ENCODE results near the gene HMMR. TPM values are rescaled to one million over a fixed set of nuclear protein-coding genes. Genes with fewer than 3 reads are reported as not detected.

Gene HMMR
- total and polyA plus RNA-seq, 2 donors: 0.67 to 29.0 TPM

DNA sequence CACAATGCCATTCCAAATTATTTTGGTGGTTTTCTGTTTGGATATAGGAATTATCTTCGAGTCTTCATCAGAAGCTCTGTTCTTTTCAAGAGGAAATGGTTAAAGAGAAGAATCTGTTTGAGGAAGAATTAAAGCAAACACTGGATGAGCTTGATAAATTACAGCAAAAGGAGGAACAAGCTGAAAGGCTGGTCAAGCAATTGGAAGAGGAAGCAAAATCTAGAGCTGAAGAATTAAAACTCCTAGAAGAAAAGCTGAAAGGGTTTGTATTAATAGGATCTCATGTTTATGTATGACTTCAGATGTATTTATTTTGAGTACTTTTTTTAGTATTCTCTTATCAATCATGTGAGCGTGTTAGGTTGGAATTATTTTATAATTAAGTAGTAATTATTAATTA, 15.0 kb downstream of the HMMR start:
- H3K27ac ChIP-seq (ENCODE audit: low read depth): no peak overlapping the region
- H3K4me3 ChIP-seq (ENCODE audit: low read depth, low read length): no peak overlapping the region
- no peaks in the 10 kb centered on the region for H3K4me1 ChIP-seq (ENCODE audit: insufficient read depth)
- WGBS: 93% methylated on average over 2 of the region's 2 CpGs
- DNase-seq (ENCODE audit: extremely low spot score): no peak
- H3K36me3 ChIP-seq (ENCODE audit: insufficient read depth): no peaks in the 10 kb centered on the region

- 52% methylated on average over 2 of the region's 2 CpGs for WGBS
- H3K4me3 ChIP-seq (ENCODE audit: low read depth, low read length): no peak overlapping the region
- H3K27ac ChIP-seq (ENCODE audit: low read depth): no peak overlapping the region
- no peak for DNase-seq (ENCODE audit: extremely low spot score)
- no peaks in the 10 kb centered on the region for H3K36me3 ChIP-seq (ENCODE audit: insufficient read depth)
- H3K4me1 ChIP-seq (ENCODE audit: insufficient read depth): no peaks in the 10 kb centered on the region
Measured at GRCh38 chr5:163478126-163478981, 17.9 kb downstream of the HMMR start.

DNA sequence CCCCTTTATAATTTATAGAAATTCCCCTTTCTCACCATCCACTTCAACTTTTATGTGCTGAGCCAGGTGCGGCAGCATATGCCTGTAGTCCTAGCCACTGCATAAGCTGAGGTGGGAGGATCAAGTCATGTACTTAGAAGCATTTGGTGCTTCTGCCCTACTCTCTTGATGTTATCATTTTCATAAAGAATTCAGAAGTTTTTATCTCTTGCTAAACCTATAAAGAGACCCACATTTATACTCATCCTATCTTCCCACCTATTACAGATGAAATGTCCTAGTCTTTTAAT, 18.5 kb downstream of the HMMR start:
- H3K4me1 ChIP-seq (ENCODE audit: insufficient read depth): no peaks in the 10 kb centered on the region
- no peak overlapping the region for H3K4me3 ChIP-seq (ENCODE audit: low read depth, low read length)
- no peak overlapping the region for H3K27ac ChIP-seq (ENCODE audit: low read depth)
- DNase-seq (ENCODE audit: extremely low spot score): no peak
- WGBS: 80% methylated on average over 1 of the region's 1 CpG
- no peaks in the 10 kb centered on the region for H3K36me3 ChIP-seq (ENCODE audit: insufficient read depth)

DNA sequence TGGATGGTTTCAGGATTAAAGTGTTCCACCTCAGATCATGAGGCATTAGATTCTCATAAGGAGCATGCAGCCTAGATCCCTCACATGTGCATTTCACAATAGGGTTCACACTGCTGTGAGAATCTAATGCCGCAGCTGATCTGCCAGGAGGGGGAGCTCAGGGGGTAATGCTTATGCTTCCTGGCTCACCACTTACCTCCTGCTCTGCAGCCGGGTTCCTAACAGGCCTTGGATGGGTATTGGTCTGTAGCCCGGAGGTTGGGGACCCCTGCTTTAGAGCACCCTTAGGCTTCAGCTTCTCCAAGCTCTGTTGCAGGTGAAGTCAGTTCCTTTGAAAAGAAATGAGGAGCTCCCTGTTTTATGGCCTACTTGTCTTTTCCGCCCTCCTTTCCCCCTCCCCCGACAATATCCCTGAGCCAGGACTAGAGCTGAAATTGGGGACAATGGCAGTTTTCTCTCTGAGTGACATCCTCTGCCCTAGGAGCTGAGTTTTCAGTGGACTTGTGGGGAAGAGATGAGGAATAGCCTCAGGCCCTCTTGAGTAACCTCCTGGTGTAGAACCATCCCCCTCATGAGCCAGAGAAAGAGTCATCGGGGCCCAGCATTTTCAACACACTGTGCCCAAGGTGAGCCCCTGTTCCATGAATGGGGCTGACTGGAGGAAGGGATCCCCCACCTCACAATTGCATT, 28.8 kb downstream of the HMMR start:
- Histone ChIP-seq H3K4me1 (ENCODE audit: insufficient read depth) (no peaks in the 10 kb centered on the region), H3K27ac (ENCODE audit: low read depth) (no peak overlapping the region), H3K4me3 (ENCODE audit: low read depth, low read length) (no peak overlapping the region), H3K36me3 (ENCODE audit: insufficient read depth) (no peaks in the 10 kb centered on the region)
- DNase-seq (ENCODE audit: extremely low spot score): no peak
- 78% methylated on average over 6 of the region's 6 CpGs for WGBS

GRCh38 chr5:163489745-163490075, 29.3 kb downstream of the HMMR start:
- 83% methylated on average over 3 of the region's 3 CpGs for WGBS
- no peak for DNase-seq (ENCODE audit: extremely low spot score)
- Histone ChIP-seq H3K4me1 (ENCODE audit: insufficient read depth) (no peaks in the 10 kb centered on the region), H3K36me3 (ENCODE audit: insufficient read depth) (no peaks in the 10 kb centered on the region), H3K4me3 (ENCODE audit: low read depth, low read length) (no peak overlapping the region), H3K27ac (ENCODE audit: low read depth) (no peak overlapping the region)

DNA sequence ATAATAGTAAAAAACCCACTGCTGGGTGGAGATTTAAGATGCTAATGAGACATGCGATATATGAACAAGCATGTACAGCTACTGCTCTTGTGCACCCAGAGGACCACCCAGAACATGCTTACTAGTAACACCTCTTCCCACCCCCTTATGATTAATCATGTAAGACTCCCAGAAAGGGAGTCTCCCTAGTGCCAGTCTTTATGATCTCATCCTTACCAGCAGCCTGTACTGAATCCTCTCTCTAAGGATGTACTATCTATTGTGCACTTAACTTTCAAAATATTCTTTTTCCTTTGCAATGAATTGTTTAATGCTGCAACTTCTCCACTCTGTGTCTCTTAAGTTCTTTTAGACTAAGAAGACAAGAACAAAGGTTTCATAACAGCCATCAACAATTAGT, 35.9 kb downstream of the HMMR start:
- WGBS: 93% methylated on average over 1 of the region's 1 CpG
- Histone ChIP-seq H3K36me3 (ENCODE audit: insufficient read depth) (no peaks in the 10 kb centered on the region), H3K4me1 (ENCODE audit: insufficient read depth) (no peaks in the 10 kb centered on the region), H3K27ac (ENCODE audit: low read depth) (no peak overlapping the region), H3K4me3 (ENCODE audit: low read depth, low read length) (no peak overlapping the region)
- no peak for DNase-seq (ENCODE audit: extremely low spot score)

DNA sequence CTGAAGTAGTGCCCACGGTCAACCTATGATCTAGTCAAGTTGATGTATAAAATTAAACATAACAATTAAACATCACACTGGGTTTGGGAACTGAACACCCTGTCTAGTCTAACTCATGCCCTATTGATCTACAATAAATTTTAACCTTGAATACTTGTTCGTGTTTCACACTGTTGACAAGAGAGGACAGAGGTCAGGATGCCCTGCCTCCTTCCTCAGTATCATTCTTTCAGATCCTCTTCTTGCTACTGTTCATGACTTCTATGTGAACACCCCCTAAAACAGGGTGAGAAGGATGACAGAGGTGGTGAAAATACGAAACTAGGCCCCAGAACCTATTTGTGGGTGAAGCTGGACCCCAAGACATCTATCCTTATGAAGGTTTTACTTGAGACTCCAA, 36.9 kb downstream of the HMMR start:
- Histone ChIP-seq H3K4me1 (ENCODE audit: insufficient read depth) (no peaks in the 10 kb centered on the region), H3K4me3 (ENCODE audit: low read depth, low read length) (no peak overlapping the region), H3K36me3 (ENCODE audit: insufficient read depth) (no peaks in the 10 kb centered on the region), H3K27ac (ENCODE audit: low read depth) (no peak overlapping the region)
- 88% methylated on average over 3 of the region's 3 CpGs for WGBS
- no peak for DNase-seq (ENCODE audit: extremely low spot score)

DNA sequence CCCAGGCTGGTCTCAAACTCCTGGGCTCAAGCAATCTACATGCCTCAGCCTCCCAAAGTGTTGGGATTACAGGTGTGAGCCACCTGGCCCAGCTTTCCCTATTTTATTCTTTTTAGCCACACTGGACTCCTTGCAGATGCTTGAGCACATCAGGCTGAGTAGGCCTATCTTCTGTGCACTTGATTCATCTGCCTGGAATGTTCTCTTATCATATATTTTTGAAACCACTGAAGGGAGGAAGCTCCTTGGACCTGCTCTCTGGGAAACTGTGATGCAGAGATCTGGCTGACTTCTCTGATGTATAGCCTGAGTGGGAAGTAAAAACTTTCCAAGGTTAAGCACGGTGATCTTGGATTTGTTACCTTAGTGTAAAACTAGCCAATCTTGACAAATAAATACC, 38.5 kb downstream of the HMMR start:
- WGBS: 84% methylated on average over 1 of the region's 1 CpG
- no peak overlapping the region for H3K27ac ChIP-seq (ENCODE audit: low read depth)
- DNase-seq (ENCODE audit: extremely low spot score): no peak
- H3K36me3 ChIP-seq (ENCODE audit: insufficient read depth): no peaks in the 10 kb centered on the region
- H3K4me3 ChIP-seq (ENCODE audit: low read depth, low read length): no peak overlapping the region
- no peaks in the 10 kb centered on the region for H3K4me1 ChIP-seq (ENCODE audit: insufficient read depth)

DNA sequence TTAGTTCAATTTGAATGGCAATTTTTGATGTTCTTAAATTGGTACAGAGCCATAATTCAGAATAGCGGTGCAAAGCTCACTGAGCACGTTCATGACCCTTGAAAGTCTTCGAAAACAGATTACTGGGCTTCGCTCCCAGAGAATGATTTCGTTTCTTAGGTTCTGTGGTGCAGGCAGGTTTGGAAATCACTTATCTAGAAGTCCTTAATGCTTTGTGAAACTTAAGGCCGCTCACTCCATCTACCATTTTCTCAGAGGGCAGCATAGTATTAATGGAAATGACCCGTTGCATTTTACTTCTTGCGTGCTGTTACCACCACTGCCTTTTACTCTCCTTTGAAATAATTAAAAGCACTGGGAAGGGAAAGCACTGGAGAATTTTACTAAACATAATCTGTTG, 42.1 kb downstream of the HMMR start:
- Histone ChIP-seq H3K27ac (ENCODE audit: low read depth) (no peak overlapping the region), H3K4me3 (ENCODE audit: low read depth, low read length) (no peak overlapping the region), H3K4me1 (ENCODE audit: insufficient read depth) (no peaks in the 10 kb centered on the region), H3K36me3 (ENCODE audit: insufficient read depth) (no peaks in the 10 kb centered on the region)
- DNase-seq (ENCODE audit: extremely low spot score): no peak
- WGBS: 38% methylated on average over 8 of the region's 8 CpGs

DNA sequence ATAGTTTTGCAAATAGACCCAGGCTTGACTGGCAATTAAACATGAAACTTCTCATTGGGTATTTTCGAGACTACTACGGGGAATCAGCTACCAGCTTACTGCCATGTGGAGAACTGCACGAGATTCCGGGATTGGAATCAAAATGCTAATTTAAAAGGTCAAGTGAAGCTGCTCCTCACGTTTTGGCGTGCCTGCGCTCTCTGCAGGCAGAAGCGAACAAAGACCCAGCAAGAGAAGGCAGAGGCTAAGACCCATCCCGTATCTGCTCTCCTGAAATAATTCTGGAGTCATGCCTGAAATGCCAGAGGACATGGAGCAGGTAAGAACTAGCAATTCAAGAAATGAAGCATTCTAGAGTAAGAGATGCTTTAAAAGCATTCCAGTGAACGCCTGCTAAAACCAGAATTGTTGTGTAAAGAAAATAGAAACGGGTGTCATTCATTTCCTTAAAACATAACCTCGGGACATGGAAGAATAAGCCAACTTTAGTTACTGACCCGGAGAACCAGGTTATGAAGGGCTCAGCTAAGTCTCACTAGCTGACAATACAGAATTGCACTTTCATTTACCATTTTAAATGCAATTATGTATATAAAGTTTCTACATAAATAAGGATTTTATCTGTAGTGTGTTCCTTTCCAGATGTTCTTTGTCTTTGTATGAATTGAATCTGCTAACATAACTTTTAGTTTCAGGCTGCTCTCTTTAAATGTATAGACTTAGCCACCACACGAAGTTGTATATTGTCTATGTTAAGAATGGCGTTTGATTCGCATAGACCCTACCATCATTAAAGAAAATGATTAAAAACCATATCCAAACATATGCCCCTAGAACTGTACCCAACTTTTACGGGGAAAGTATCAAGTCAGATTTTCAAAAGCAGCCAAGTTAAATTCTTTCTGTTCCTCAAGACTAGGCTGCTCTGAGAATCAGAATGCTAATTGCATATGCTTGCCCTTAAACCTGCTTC, 43.0 kb downstream of the HMMR start:
- Histone ChIP-seq H3K36me3 (ENCODE audit: insufficient read depth) (no peaks in the 10 kb centered on the region), H3K4me3 (ENCODE audit: low read depth, low read length) (peak overlapping the region; percentile 80), H3K4me1 (ENCODE audit: insufficient read depth) (no peaks in the 10 kb centered on the region), H3K27ac (ENCODE audit: low read depth) (peak overlapping the region; percentile 82)
- peak; percentile 76 for DNase-seq (ENCODE audit: extremely low spot score)
- WGBS: under 1% methylated on average over 17 of the region's 17 CpGs

DNA sequence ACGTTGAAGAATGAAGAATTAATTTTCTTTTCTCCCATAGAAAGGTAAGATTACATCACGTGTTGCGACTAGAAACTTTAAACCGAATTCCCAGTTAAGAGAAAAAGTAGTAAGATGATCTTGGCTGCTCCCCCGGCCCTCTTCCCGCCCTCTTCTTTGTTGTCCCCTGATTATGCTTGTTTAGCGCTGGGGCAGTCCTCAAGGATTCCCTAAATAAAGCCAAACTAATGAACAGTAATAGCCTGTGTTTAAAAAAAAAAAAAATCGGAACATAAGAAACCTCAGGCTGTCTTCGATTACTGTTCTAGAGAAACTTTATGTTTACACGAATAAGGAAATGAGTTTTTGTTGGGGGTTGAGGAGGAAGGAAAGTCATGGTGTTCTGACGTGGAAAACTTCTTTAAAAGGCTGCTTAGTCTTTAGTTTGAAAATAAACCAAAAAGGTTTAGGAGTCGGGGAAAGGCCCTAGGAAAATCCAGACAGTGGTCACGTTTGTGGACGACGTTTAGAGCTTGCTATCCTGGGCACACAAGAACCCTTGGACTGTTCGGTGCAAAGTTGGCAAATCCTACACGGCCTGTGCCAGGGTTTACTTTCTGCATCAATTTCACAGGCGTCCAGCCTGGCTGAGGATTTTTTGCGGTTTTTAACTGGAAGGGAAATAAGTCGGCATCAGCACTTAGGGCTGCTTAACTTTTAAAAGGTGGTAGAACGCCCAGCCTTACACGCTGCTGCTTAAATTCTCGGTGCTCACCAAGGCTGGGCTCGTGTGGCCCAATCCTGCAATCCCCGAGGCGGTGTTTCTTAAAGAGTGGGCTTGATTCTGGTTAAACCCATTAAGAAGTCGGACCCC, 43.9 kb downstream of the HMMR start:
- peak; percentile 46 for DNase-seq (ENCODE audit: extremely low spot score)
- H3K27ac ChIP-seq (ENCODE audit: low read depth): peak overlapping the region; percentile 82
- no peaks in the 10 kb centered on the region for H3K36me3 ChIP-seq (ENCODE audit: insufficient read depth)
- no peaks in the 10 kb centered on the region for H3K4me1 ChIP-seq (ENCODE audit: insufficient read depth)
- peak overlapping the region; percentile 80 for H3K4me3 ChIP-seq (ENCODE audit: low read depth, low read length)
- under 1% methylated on average over 27 of the region's 27 CpGs for WGBS

DNA sequence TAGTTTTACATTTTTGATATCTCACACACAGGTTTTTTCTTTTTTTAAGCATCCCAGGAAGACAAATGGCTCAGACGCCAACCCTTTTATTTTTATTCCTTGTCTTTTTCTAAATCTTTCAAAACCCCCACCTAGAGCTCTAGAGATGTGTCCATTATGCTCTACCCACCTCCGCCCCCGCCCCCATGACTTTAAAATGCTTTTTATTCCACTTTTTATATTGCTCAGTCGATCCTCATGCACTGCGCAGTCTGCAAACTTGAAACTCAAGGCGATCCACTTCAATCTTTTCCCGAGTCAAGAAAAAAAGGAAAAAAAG, 44.6 kb downstream of the HMMR start:
- WGBS: 1% methylated on average over 7 of the region's 7 CpGs
- Histone ChIP-seq H3K36me3 (ENCODE audit: insufficient read depth) (no peaks in the 10 kb centered on the region), H3K4me1 (ENCODE audit: insufficient read depth) (no peaks in the 10 kb centered on the region), H3K4me3 (ENCODE audit: low read depth, low read length) (peak overlapping the region; percentile 80), H3K27ac (ENCODE audit: low read depth) (peak overlapping the region; percentile 82)
- no peak for DNase-seq (ENCODE audit: extremely low spot score)

Measured in urinary bladder (tissue), 4 donors.